ENCODE results near the gene RNU6-1. TPM values are rescaled to one million over a fixed set of nuclear protein-coding genes. Genes with fewer than 3 reads are reported as not detected.
A peak's percentile ranks its signal among the peaks of the same experiment; 100 is the strongest.

Gene RNU6-1
- total and polyA plus RNA-seq, 2 experiments from 2014 or later: not detected

DNA sequence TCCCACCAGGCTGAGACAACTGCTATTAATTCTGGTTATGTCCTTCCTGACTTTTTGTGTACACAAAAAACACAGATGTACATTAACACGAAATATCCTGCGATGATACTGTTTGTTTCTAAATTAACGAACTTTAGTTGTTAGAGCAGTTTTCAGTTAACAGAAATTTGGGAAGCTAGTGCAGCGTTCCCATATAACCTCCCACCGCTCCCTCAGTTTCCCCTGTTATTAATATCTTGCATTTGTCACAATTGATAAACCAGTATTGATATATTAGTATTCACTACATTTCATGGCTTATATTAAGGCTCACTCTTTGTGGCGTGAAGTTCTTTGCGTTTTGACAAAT, 45.3 kb upstream of the RNU6-1 start:
- H3K4me3 ChIP-seq: peak overlapping the region; percentile 68
- no peaks in the 10 kb centered on the region for H3K36me3 ChIP-seq (ENCODE audit: insufficient read depth)
- peaks cover 3% of the 10 kb centered on the region for H3K27me3 Mint-ChIP-seq (ENCODE audit: insufficient read depth, low read depth, poor library complexity)
- no peak overlapping the region for H3K27ac ChIP-seq (ENCODE audit: low read depth)
- H3K79me2 ChIP-seq (replicated peaks; ENCODE audit: insufficient read depth): no peaks in the 10 kb centered on the region
- H2AFZ ChIP-seq: peak overlapping the region; percentile 96
- H3K4me2 ChIP-seq: peak overlapping the region; percentile 83
- peaks cover 23% of the 10 kb centered on the region for H3K4me1 ChIP-seq (ENCODE audit: insufficient read depth)
- 0 out of 3 replicates have a peak, but pooled peaks cover 3% of the 10 kb centered on the region for H3K36me3 Mint-ChIP-seq (ENCODE audit: low read depth)
- no peaks in the 10 kb centered on the region for H3K9me2 ChIP-seq (ENCODE audit: insufficient read depth)
- H3K27ac Mint-ChIP-seq: no peak overlapping the region
- H3K4me3 Mint-ChIP-seq: peak overlapping the region; percentile 66
- no peaks in the 10 kb centered on the region for H4K20me1 ChIP-seq (replicated peaks; ENCODE audit: insufficient read depth)
- H3K27me3 ChIP-seq (ENCODE audit: insufficient read depth): peaks cover 9% of the 10 kb centered on the region
- ATAC-seq (no peak), DNase-seq (ENCODE audit: low spot score) (no peak)
- peaks cover 3% of the 10 kb centered on the region for H3K9me3 Mint-ChIP-seq
- no peaks in the 10 kb centered on the region for H3F3A ChIP-seq (replicated peaks; ENCODE audit: low read depth)
- TF ChIP-seq NANOG (IDR thresholded peaks at IDR 0.05; ENCODE audit: borderline replicate concordance) (no peak), JUNB (IDR thresholded peaks at IDR 0.05; ENCODE audit: unreplicated experiment) (no peak), STAT1 (IDR thresholded peaks at IDR 0.05; ENCODE audit: unreplicated experiment) (no peak), EZH2phosphoT487 (IDR thresholded peaks at IDR 0.05; ENCODE audit: unreplicated experiment) (no peak), CREB1 (CRISPR knock-in tag; IDR thresholded peaks at IDR 0.05; ENCODE audit: low read depth) (no peak), EZH2 (IDR thresholded peaks at IDR 0.05; ENCODE audit: low read depth, unreplicated experiment) (no peak), ZNF331 (CRISPR knock-in tag; IDR thresholded peaks at IDR 0.05; ENCODE audit: low read depth) (no peak), ZNF114 (CRISPR knock-in tag; IDR thresholded peaks at IDR 0.05) (no peak), POLR2AphosphoS5 (IDR thresholded peaks at IDR 0.05; ENCODE audit: low read depth) (no peak)
- TF ChIP-seq, protein P1, sequence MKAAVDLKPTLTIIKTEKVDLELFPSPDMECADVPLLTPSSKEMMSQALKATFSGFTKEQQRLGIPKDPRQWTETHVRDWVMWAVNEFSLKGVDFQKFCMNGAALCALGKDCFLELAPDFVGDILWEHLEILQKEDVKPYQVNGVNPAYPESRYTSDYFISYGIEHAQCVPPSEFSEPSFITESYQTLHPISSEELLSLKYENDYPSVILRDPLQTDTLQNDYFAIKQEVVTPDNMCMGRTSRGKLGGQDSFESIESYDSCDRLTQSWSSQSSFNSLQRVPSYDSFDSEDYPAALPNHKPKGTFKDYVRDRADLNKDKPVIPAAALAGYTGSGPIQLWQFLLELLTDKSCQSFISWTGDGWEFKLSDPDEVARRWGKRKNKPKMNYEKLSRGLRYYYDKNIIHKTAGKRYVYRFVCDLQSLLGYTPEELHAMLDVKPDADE (IDR thresholded peaks at IDR 0.05): no peak
- TF ChIP-seq, protein P2, sequence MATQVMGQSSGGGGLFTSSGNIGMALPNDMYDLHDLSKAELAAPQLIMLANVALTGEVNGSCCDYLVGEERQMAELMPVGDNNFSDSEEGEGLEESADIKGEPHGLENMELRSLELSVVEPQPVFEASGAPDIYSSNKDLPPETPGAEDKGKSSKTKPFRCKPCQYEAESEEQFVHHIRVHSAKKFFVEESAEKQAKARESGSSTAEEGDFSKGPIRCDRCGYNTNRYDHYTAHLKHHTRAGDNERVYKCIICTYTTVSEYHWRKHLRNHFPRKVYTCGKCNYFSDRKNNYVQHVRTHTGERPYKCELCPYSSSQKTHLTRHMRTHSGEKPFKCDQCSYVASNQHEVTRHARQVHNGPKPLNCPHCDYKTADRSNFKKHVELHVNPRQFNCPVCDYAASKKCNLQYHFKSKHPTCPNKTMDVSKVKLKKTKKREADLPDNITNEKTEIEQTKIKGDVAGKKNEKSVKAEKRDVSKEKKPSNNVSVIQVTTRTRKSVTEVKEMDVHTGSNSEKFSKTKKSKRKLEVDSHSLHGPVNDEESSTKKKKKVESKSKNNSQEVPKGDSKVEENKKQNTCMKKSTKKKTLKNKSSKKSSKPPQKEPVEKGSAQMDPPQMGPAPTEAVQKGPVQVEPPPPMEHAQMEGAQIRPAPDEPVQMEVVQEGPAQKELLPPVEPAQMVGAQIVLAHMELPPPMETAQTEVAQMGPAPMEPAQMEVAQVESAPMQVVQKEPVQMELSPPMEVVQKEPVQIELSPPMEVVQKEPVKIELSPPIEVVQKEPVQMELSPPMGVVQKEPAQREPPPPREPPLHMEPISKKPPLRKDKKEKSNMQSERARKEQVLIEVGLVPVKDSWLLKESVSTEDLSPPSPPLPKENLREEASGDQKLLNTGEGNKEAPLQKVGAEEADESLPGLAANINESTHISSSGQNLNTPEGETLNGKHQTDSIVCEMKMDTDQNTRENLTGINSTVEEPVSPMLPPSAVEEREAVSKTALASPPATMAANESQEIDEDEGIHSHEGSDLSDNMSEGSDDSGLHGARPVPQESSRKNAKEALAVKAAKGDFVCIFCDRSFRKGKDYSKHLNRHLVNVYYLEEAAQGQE (IDR thresholded peaks at IDR 0.05; ENCODE audit: unreplicated experiment): no peak
- TF ChIP-seq, protein P3, sequence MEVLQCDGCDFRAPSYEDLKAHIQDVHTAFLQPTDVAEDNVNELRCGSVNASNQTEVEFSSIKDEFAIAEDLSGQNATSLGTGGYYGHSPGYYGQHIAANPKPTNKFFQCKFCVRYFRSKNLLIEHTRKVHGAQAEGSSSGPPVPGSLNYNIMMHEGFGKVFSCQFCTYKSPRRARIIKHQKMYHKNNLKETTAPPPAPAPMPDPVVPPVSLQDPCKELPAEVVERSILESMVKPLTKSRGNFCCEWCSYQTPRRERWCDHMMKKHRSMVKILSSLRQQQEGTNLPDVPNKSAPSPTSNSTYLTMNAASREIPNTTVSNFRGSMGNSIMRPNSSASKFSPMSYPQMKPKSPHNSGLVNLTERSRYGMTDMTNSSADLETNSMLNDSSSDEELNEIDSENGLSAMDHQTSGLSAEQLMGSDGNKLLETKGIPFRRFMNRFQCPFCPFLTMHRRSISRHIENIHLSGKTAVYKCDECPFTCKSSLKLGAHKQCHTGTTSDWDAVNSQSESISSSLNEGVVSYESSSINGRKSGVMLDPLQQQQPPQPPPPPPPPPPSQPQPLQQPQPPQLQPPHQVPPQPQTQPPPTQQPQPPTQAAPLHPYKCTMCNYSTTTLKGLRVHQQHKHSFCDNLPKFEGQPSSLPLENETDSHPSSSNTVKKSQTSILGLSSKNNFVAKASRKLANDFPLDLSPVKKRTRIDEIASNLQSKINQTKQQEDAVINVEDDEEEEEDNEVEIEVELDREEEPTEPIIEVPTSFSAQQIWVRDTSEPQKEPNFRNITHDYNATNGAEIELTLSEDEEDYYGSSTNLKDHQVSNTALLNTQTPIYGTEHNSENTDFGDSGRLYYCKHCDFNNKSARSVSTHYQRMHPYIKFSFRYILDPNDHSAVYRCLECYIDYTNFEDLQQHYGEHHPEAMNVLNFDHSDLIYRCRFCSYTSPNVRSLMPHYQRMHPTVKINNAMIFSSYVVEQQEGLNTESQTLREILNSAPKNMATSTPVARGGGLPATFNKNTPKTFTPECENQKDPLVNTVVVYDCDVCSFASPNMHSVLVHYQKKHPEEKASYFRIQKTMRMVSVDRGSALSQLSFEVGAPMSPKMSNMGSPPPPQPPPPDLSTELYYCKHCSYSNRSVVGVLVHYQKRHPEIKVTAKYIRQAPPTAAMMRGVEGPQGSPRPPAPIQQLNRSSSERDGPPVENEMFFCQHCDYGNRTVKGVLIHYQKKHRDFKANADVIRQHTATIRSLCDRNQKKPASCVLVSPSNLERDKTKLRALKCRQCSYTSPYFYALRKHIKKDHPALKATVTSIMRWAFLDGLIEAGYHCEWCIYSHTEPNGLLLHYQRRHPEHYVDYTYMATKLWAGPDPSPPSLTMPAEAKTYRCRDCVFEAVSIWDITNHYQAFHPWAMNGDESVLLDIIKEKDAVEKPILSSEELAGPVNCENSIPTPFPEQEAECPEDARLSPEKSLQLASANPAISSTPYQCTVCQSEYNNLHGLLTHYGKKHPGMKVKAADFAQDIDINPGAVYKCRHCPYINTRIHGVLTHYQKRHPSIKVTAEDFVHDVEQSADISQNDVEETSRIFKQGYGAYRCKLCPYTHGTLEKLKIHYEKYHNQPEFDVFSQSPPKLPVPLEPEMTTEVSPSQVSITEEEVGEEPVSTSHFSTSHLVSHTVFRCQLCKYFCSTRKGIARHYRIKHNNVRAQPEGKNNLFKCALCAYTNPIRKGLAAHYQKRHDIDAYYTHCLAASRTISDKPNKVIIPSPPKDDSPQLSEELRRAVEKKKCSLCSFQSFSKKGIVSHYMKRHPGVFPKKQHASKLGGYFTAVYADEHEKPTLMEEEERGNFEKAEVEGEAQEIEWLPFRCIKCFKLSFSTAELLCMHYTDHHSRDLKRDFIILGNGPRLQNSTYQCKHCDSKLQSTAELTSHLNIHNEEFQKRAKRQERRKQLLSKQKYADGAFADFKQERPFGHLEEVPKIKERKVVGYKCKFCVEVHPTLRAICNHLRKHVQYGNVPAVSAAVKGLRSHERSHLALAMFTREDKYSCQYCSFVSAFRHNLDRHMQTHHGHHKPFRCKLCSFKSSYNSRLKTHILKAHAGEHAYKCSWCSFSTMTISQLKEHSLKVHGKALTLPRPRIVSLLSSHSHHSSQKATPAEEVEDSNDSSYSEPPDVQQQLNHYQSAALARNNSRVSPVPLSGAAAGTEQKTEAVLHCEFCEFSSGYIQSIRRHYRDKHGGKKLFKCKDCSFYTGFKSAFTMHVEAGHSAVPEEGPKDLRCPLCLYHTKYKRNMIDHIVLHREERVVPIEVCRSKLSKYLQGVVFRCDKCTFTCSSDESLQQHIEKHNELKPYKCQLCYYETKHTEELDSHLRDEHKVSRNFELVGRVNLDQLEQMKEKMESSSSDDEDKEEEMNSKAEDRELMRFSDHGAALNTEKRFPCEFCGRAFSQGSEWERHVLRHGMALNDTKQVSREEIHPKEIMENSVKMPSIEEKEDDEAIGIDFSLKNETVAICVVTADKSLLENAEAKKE (CRISPR knock-in tag; IDR thresholded peaks at IDR 0.05): no peak
- TF ChIP-seq, protein P4, sequence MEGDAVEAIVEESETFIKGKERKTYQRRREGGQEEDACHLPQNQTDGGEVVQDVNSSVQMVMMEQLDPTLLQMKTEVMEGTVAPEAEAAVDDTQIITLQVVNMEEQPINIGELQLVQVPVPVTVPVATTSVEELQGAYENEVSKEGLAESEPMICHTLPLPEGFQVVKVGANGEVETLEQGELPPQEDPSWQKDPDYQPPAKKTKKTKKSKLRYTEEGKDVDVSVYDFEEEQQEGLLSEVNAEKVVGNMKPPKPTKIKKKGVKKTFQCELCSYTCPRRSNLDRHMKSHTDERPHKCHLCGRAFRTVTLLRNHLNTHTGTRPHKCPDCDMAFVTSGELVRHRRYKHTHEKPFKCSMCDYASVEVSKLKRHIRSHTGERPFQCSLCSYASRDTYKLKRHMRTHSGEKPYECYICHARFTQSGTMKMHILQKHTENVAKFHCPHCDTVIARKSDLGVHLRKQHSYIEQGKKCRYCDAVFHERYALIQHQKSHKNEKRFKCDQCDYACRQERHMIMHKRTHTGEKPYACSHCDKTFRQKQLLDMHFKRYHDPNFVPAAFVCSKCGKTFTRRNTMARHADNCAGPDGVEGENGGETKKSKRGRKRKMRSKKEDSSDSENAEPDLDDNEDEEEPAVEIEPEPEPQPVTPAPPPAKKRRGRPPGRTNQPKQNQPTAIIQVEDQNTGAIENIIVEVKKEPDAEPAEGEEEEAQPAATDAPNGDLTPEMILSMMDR (conservative IDR thresholded peaks at IDR 0.05; ENCODE audit: low read depth in 2 of 2): no peak
- H3K4me1 Mint-ChIP-seq: peaks cover 20% of the 10 kb centered on the region

All from GM23338 (cell line).